ENCODE data around the gene PADI2. TPM values are rescaled to one million over a fixed set of nuclear protein-coding genes. Genes with fewer than 3 reads are reported as not detected.

Gene PADI2
- total RNA-seq, 1 donor from 2014 or later: 0.49 TPM

DNA sequence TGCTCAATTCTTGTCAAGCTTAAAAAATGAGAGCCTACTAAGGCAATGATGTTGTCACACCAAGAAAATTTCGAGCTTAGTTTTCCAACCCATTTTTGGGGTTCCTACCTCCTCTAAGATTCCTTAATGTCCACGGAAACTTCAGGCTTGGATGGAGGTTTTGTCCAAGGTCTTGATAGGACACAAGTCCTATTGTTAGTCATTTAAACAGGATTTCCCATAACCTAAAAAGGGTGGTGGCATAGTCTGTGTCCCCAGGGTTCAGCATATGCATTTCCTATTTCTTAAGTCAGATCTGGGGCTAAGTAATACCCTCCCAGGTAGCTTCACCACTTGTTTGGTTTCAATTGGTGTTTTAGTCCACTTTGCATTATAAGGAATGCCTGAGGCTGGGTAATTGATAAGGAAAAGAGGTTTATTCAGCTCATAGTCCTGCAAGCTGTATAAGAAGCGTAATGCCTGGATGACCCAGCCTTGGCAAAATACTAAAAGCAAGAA is 10.9 kb upstream of the PADI2 start:
- TF ChIP-seq, protein P1, sequence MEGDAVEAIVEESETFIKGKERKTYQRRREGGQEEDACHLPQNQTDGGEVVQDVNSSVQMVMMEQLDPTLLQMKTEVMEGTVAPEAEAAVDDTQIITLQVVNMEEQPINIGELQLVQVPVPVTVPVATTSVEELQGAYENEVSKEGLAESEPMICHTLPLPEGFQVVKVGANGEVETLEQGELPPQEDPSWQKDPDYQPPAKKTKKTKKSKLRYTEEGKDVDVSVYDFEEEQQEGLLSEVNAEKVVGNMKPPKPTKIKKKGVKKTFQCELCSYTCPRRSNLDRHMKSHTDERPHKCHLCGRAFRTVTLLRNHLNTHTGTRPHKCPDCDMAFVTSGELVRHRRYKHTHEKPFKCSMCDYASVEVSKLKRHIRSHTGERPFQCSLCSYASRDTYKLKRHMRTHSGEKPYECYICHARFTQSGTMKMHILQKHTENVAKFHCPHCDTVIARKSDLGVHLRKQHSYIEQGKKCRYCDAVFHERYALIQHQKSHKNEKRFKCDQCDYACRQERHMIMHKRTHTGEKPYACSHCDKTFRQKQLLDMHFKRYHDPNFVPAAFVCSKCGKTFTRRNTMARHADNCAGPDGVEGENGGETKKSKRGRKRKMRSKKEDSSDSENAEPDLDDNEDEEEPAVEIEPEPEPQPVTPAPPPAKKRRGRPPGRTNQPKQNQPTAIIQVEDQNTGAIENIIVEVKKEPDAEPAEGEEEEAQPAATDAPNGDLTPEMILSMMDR (IDR thresholded peaks at IDR 0.05; ENCODE audit: borderline replicate concordance): no peak
- no peaks in the 10 kb centered on the region for H3K36me3 ChIP-seq
- intact Hi-C loops (cut with micrococcal nuclease): no loop called here

DNA sequence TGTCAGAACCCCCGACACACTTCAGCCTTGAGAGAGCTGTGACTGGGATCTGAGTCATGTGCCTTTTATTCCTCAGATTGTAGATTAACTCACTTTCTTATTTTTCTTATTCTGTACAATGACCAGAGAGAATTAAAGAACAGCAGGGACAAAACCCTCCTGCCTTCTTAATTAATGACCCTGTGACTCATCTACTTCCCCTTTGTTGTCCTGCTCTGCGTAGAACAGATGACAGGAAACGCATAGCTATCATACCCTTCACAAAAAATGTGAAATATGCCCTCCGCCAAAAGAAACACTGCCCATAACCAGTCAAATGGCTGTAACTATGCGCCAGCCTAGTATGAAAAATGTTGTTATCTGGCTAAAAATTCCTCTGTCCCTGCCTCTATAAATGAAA is 9.1 kb upstream of the PADI2 start:
- H3K36me3 ChIP-seq: no peaks in the 10 kb centered on the region
- DNase-seq: no peak
- TF ChIP-seq, protein P1 (IDR thresholded peaks at IDR 0.05; ENCODE audit: borderline replicate concordance): no peak
- no peaks in the 10 kb centered on the region for H3K4me1 ChIP-seq
- intact Hi-C loops (cut with micrococcal nuclease): loop anchor here (5.0 kb wide), 1 partner anchor 109 kb away; no protein-coding TSS in a partner anchor
- no peaks in the 10 kb centered on the region for H3K9me3 ChIP-seq (replicated peaks)
- no peak overlapping the region for H3K4me3 ChIP-seq
- H3K27me3 ChIP-seq (ENCODE audit: low read depth): peaks cover 32% of the 10 kb centered on the region
- no peak overlapping the region for H3K27ac ChIP-seq (replicated peaks)

More for the DNA sequence above, 10.9 kb upstream of the PADI2 start:
- Histone ChIP-seq H3K9me3 (replicated peaks) (no peaks in the 10 kb centered on the region), H3K4me3 (no peak overlapping the region), H3K27ac (replicated peaks) (no peak overlapping the region), H3K4me1 (no peaks in the 10 kb centered on the region), H3K27me3 (ENCODE audit: low read depth) (peaks cover 39% of the 10 kb centered on the region)
- no peak for DNase-seq

DNA sequence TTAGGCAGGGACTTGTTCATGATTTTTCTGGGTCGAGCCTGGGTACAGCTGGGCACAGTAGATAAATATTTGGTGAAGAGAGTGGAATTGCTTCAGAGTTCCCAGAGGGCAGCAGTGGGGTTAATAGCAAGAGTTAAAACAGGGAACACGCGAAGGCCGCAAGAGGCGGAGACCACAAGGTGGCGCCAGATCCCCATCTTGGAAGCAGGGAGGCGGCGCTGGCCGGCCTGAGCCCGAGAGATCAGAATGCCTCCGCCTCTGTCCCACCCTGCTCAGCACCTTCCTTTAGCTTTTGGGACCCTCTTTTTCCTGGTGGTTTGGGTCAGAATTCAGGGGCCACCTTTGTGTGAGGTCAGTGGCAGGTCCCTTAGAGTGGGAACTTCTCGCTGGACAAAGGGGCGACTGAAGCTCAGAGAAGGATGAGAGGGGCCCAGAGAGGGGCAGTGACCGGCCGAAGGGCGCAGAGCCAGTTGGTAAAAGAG is 6.5 kb upstream of the PADI2 start:
- Histone ChIP-seq H3K4me3 (no peak overlapping the region), H3K9me3 (replicated peaks) (no peaks in the 10 kb centered on the region), H3K4me1 (peaks cover 4% of the 10 kb centered on the region), H3K27ac (replicated peaks) (no peak overlapping the region), H3K36me3 (no peaks in the 10 kb centered on the region), H3K27me3 (ENCODE audit: low read depth) (peaks cover 23% of the 10 kb centered on the region)
- intact Hi-C loops (cut with micrococcal nuclease): loop anchor here (5.0 kb wide), 1 partner anchor 112 kb away; no protein-coding TSS in a partner anchor
- TF ChIP-seq, protein P1 (IDR thresholded peaks at IDR 0.05; ENCODE audit: borderline replicate concordance): peak; percentile 98
- DNase-seq: peak; percentile 83

DNA sequence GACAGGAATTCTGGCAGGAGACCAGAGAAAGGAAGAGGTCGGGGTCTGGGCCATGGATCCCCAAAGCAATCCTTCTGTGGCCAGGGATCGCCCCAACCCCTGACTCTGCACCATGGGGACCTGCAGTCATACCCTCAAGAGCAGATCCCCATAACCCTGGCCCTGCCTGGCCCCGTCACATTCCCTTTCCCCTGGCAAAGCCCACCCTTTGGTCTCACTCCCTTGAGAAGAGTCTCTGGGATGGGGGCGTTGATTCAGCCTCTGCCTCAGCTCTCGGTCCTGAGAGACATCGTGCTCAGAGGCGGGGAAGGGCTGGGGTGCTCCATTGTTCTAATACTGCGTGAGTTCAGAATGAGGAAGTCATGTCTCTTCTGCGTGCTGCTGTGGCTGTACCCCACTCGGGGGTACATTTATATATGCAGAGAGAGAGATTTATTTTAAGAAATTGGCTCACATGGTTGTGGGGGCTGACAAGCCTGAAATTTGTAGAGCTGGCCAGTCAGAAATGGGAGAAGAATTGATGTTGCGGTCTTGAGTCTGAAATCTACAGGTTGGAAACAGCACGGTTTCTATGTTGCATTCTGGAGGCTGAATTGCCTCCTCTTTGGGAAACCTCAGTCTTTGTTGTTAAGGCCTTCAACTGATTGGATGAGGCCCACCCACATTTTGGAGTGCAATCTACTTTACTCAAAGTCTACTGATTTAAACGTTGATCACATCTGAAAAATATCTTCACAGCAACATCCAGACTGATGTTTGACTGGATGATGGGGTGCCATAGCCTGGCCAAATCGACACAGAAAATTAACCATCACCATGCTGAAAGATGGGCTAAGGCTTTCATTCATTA is 4.2 kb upstream of the PADI2 start:
- peaks cover 19% of the 10 kb centered on the region for H3K4me1 ChIP-seq
- no peaks in the 10 kb centered on the region for H3K9me3 ChIP-seq (replicated peaks)
- intact Hi-C loops (cut with micrococcal nuclease): no loop called here
- no peak overlapping the region for H3K4me3 ChIP-seq
- TF ChIP-seq, protein P1 (IDR thresholded peaks at IDR 0.05; ENCODE audit: borderline replicate concordance): no peak
- H3K27me3 ChIP-seq (ENCODE audit: low read depth): peaks cover 45% of the 10 kb centered on the region
- no peak overlapping the region for H3K27ac ChIP-seq (replicated peaks)
- H3K36me3 ChIP-seq: no peaks in the 10 kb centered on the region
- DNase-seq: no peak

DNA sequence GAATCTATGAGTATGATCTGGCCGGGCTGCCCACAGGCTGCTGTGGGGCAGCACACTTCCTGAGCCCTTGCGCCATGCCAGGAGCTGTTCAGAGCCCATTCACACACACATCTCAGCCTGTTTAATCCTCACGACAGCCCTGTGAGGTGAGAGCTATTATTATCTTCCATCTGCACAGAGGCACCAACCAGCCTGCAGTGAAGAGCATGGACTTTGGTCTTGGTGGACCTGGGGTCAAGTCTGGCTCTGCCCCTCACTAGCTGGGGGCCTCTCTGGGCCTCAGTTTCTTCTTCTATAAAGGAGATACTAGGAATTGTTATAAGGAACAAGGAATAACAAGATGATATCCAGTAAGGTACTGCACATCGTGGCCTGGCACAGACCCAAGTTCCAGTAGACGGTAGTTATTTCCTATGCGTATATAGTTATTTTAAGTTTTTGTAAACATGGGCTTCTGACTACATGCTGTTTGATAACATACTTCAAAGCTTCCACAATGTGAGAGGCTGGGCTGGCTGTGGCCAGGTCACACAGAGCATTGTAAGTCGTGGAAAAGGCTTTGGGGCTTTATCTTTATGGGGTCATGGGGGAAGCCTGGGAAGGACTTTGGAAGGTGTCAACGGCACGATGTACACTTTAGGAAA is 3.4 kb upstream of the PADI2 start:
- no peaks in the 10 kb centered on the region for H3K9me3 ChIP-seq (replicated peaks)
- intact Hi-C loops (cut with micrococcal nuclease): no loop called here
- no peak overlapping the region for H3K4me3 ChIP-seq
- peaks cover 53% of the 10 kb centered on the region for H3K27me3 ChIP-seq (ENCODE audit: low read depth)
- H3K4me1 ChIP-seq: peaks cover 24% of the 10 kb centered on the region
- DNase-seq: no peak
- TF ChIP-seq, protein P1 (IDR thresholded peaks at IDR 0.05; ENCODE audit: borderline replicate concordance): no peak
- H3K36me3 ChIP-seq: no peaks in the 10 kb centered on the region
- H3K27ac ChIP-seq (replicated peaks): no peak overlapping the region
